ENCODE data around the gene BLVRB.
"Not testable (repeated sequence)": the region's sequence is repeated elsewhere in the genome, so short reads cannot be mapped to it uniquely, and the experiment has no call there.

Gene BLVRB

DNA sequence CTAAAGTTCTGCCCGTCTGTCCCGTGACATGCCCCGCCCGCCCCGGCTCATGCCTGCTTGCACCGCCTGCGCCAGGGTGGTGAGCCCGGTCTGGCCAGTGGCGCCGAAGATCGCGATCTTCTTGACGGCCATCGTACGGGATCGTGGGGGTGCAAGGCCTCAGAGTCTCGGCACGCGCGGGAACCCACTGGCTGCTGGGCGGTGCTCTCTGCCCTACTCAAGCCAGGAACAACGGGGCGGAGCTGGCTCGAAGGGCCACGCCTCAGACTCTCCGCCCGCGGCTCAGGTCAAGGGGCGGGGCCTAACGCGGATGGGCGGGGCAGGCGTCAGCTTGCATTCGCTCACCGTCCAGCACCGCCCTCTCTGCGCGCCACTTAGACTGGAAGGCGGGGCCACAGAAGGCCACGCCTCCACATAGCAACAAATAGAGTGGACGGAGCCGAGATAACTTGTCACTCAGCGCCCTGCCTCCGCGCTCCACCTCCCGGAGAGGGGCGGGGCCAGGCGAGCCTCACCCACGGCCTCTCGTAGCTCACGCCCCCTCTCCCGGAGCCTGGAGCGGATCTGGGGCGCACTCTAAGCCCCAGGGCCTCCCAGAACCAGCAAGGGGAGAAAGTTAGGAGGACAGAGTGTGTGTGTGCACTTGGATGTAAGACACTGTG is at the start of gene BLVRB:
Gene BLVRB, minus strand, starts transcription at position 189 of the 662 bp plus-strand sequence. Its CDS starts 57 bp downstream, at position 132.
- peak; percentile 100 for DNase-seq

DNA sequence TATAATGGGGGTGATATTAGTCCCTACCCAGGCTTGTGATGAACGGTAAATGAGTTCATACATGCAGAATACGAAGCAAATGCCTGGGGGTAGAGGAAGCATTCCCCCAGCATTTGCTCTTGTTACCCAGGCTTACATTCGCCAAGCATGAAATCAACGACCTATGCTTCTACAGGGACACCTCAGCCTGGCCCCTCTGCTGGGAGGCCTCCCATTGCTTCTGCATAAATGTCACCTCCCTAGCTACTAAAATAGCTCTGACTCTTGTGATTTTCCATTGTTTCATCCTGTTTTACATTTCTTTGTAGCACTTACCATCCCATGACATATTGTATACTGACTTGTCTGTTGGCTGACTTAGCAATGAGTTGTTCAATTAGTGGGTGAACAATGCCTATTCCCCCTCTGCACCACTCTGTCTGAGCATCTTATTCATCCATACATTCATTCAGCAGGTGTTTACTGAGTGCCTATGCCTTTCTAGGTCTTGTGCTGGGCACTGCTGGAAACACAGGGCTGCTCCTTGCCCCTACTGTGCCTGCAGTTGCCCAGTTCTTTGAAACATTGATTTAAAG is 48.3 kb upstream of the BLVRB start:
- no peak for DNase-seq

DNA sequence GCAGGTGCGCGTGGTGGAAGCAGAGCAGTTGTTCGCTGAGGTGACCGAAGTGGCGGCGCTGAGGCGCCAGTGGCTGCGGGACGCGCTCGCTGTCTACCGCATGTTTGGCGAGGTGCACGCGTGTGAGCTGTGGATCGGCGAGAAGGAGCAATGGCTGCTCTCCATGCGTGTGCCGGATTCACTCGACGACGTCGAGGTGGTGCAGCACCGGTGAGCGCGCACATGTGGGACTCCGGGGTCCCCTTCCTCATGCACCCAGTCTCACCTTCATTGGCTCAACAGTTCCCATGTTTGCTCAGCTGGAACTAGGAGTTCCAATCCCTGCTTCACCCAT is 47.8 kb upstream of the BLVRB start:
- no peak for DNase-seq

DNA sequence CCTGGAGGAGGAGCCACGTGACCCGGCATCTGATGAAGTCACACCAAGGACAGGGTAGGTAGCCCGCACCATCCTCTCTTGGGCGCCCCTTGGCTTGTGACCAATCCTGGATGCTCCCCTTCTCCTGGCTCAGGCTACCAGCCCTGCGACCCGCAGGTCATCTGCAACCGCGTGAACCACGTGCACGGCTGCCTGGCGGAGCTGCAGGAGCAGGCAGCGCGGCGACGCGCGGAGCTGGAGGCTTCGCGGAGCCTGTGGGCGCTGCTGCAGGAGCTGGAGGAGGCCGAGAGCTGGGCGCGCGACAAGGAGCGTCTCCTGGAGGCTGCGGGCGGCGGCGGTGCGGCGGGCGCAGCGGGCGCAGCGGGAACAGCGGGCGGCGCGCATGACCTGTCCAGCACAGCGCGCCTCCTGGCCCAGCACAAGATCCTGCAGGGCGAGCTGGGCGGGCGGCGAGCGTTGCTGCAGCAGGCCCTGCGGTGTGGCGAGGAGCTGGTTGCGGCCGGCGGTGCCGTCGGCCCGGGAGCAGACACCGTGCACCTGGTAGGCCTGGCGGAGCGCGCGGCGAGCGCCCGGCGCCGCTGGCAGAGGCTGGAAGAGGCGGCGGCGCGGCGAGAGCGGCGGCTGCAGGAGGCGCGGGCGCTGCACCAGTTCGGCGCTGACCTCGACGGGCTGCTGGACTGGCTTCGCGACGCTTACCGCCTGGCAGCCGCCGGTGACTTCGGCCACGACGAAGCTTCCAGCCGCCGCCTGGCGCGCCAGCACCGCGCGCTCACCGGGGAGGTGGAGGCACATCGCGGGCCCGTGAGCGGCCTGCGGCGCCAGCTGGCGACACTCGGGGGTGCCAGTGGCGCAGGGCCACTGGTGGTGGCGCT is 47.2 kb upstream of the BLVRB start:
- DNase-seq, result peak; percentile 43

- no peak for DNase-seq
These were observed 46.5 kb upstream of the BLVRB start for GRCh38 chr19:40512110-40512472.

GRCh38 chr19:40511487-40511886 is 45.9 kb upstream of the BLVRB start:
- DNase-seq, result no peak

DNA sequence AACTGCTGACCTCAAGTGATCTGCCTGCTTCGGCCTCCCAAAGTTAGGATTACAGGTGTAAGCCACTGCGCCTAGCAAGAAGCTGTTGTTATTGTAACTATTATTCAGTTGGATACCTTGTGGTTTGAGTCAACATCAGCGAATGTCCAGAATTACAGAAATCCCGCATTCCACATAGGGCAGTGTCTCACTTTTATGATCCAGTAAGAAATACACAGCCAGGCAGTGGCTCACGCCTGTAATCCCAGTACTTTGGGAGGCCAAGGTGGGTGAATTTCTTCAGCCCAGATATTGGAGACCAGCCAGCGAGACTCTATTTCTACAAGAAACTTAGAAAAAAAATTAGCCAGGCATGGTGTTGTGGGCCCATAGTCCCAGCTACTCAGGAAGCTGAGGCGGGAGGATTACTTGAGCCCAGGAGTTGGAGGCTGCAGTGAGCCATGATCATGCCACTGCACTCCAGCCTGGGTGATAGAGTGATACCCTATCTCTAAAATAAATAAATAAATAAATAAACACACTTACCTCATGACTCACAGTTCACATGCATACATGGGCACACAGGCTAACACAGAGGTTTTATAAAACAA is 45.1 kb upstream of the BLVRB start:
- DNase-seq, result no peak

GRCh38 chr19:40508739-40509260 is 43.3 kb upstream of the BLVRB start:
- DNase-seq, result peak; percentile 20

DNA sequence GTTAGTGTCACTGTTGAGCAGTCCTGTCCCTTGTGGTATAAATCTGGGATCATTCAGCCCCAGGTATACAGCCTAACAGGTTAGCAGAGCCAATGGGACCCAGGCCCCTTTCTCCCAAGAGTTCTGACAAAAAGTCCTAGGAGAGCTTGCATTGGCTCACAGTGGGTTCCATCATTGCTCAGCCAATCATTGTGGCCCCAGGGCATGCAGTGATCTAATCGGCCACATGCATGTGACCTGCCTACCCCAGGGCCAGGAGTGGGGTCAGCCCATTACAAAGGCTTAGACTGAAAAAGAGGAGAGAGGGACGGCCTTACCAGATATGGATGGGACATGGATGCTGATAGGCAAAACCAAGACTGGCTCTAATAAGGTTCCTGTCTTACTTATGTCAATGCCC is 42.3 kb upstream of the BLVRB start:
- DNase-seq, result no peak

DNA sequence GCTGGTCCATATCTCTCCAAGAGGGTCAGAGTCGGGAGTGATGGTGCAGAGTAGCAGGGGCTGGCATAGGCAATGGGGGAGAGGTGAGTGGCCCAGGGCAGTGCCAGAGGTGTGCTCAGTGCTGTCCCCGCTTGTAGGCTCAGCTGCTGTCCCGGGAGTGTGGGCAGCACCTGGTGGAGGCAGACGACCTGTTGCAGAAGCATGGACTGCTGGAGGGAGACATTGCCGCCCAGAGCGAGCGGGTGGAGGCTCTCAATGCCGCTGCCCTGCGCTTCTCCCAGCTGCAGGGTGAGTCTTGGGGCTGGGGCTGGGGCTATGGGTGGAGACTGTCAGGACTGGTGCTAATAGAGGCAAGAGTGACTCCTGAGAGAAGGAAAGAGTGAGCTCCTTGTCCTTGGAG is 40.6 kb upstream of the BLVRB start:
- DNase-seq, result no peak

DNA sequence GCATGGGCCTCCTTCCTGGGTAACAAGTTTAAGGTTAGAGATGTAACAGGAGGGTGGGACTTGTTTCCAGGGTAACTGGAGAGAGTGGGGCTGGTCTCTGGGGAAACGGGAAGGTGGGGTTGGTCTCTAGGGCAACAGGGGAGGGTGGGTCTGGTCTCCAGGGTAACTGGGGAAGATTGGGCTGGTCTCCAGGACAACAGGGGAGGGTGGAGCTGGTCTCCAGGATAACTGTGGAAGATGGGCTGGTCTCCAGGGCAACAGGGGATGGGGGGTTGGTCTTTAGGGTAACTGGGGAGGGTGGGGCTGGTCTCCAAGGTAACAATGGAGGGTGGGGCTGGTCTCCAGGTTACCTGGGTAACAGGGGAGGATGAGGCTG is 37.8 kb upstream of the BLVRB start:
- no peak for DNase-seq

GRCh38 chr19:40502647-40503319 is 37.2 kb upstream of the BLVRB start:
- DNase-seq, result no peak

DNA sequence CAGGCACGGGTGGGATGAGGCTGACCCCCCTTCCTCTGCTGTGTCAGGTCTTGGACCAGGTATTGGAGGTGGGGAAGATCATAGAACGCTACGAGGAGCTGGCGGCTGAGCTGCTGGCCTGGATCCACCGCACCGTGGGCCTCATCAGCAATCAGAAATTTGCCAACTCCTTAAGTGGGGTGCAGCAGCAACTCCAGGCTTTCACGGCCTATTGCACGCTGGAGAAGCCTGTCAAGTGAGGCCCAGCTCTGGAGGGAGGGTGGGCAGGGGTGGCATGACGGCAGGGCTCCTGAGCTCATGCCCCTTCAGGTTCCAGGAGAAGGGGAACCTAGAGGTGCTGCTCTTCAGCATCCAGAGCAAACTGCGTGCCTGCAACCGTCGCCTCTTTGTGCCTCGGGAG is 36.5 kb upstream of the BLVRB start:
- DNase-seq, result no peak

- no peak for DNase-seq
These were observed 36.1 kb upstream of the BLVRB start for GRCh38 chr19:40501599-40501998.

DNA sequence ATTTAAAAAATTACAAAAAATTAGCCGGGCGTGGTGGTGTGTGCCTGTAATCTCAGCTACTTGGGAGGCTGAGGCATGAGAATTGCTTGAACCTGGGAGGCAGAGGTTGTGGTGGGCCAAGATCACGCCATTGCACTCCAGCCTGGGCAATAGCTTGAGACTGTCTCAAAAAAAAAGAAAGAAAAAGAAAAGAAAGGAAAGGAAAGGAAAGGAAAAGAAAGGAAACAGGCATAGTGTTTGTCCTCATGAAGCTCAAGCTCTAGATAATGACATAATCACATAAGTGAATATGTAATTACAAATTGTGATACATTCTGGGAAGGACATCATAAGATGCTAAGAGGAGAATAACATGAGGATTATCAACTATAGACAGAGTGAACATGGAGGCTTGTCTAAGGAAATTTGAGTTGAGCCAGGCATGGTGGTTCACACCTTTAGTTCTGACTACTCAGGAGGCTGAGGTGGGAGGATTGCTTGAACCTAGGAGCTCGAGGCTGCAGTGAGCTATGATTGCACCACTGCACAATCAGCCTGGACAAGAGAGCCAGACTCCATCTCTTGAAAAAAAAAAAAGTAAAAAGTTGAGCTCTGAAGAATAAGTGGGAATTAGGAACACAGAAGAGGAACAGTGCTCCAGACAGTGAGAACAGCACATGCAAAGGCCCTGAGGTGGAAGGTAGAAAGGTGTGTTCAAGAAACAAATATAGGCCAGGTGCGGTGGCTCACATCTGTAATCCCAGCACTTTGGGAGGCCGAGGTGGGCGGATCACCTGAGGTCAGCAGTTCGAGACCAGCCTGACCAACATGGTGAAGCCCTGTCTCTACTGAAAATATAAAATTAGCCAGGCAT is 35.4 kb upstream of the BLVRB start:
- not testable (repeated sequence) for DNase-seq

GRCh38 chr19:40499320-40499719 is 33.8 kb upstream of the BLVRB start:
- no peak for DNase-seq

DNA sequence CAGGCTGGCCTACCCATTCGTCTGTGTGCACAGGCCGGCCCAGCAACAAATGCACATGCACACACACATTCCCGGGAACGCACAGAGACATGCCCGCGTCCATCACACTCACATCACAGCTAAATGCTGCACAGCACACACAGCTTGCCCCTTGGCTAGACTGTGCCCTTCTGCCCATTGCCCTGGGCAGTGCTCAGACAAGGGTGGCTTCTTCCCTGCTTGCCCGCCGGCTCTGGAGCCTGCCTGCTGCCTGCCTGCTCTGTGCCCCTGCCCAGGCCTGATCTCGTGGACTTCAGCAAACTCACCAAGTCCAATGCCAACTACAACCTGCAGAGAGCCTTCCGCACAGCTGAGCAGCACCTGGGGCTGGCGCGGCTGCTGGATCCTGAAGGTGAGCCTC is 31.7 kb upstream of the BLVRB start:
- no peak for DNase-seq

DNA sequence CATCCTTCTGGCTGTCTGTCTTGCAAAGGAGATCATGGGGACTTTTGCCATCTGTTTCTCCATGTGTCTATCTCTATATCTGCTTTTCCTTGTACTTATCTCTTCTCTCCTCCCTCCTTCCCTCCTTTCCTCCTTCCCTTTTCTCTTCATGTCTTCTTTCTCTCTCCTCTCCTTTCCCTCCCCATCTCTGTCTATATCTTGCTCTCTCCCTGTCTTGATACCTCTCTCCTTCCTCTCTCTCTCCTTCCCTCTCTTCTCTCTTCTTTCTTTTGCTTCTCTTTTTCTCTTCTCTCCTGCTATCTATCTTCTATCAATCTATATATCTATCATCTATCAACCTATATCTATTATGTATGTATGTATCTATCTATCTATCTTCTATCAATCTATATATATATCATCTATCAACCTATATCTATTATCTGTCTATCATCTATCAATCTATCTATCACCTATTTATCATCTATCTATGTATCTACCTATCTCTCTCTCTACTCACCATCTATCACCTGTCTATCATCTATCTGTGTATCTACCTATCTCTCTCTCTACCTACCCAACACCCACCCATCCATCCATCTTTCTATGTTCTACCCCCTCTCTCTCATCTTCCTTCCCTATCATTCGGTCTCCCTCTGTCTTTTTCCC is 28.8 kb upstream of the BLVRB start:
- DNase-seq, result no peak

- DNase-seq, result no peak
These were observed 28.2 kb upstream of the BLVRB start for GRCh38 chr19:40493778-40494177.

DNA sequence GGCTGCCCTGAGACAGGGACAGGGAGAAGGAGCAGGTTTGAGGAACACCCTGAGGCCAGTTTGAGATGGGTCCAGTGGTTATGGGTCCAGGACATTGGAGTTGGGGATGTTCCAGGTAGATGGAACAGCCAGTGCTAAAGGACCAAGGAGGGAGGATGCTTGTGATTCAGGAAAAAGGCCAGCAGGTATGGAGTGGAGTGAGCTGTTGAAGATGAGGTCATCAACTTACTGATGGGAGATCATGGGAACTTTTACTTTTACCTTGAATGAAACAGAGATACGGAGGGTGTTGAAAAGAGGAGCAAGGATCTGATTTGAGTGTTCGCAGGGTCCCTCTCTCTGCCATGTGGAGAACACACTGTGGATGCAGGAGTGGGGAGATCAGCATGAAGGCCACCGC is 26.7 kb upstream of the BLVRB start:
- DNase-seq, result no peak

- no peak for DNase-seq
These were observed 24.3 kb upstream of the BLVRB start for GRCh38 chr19:40489882-40490230.

- no peak for DNase-seq
These were observed 20.5 kb upstream of the BLVRB start for GRCh38 chr19:40486017-40486416.

Data from hematopoietic multipotent progenitor cell treated with erythropoietin and hydrocortisone succinate and interleukin-3 and kit ligand, for 4 days (in vitro differentiated cells).